GM12874 (cell line): Measurements from ENCODE around the gene AEN.

Experiments used
- TF ChIP-seq, protein P1 (sequence below): IDR thresholded peaks from 2 replicates; pipeline ENCODE4 v1.5.1; 2011; ENCODE audit warnings: low read depth, mild to moderate bottlenecking, control low read depth, low read length, moderate library complexity; ENCODE audit not compliant: insufficient read depth

The AEN gene

DNA sequence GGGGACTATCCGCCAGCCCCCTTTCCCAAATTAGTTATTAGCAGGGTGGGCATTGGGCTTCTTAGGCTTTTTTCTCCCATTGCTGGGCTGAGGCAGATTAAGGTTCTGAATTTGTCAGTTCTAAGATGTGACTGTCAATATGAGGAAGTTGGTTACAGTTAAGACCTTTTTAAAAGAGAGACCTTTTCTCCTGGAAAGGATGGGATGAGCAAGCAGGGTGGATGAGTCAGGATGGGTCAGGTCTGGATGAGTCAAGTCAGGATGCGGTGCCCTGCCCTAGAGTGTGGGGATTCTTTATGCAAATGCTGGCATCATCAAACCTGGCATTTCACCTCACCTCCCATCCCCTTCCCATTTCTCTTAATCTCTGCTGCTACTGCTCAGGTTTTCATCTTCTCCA lies 1.9 kb downstream of the AEN start:
- TF ChIP-seq, protein P1, sequence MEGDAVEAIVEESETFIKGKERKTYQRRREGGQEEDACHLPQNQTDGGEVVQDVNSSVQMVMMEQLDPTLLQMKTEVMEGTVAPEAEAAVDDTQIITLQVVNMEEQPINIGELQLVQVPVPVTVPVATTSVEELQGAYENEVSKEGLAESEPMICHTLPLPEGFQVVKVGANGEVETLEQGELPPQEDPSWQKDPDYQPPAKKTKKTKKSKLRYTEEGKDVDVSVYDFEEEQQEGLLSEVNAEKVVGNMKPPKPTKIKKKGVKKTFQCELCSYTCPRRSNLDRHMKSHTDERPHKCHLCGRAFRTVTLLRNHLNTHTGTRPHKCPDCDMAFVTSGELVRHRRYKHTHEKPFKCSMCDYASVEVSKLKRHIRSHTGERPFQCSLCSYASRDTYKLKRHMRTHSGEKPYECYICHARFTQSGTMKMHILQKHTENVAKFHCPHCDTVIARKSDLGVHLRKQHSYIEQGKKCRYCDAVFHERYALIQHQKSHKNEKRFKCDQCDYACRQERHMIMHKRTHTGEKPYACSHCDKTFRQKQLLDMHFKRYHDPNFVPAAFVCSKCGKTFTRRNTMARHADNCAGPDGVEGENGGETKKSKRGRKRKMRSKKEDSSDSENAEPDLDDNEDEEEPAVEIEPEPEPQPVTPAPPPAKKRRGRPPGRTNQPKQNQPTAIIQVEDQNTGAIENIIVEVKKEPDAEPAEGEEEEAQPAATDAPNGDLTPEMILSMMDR = no peak

DNA sequence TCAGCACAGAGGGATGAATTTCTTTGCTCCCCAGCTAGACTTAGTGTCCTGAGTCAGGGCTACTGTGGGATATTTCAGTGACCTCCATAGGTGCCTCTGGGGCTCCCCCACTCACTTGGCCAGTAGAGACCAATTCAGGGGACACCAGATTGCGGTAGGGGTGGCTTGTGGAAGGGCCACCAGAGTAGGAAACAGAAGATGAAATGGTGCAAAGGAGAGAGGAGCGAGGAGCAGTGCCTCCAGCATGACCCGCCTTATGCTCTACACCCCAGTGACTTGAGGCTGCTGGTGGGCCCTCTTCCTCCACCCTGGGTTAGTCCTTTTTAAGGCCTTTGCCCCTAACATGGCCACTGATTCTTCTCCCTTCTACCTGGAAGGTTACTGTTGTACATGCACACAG lies 2.5 kb downstream of the AEN start:
- TF ChIP-seq, protein P1 = no peak

GRCh38 chr15:88624156-88624970 lies 3.2 kb downstream of the AEN start:
- TF ChIP-seq, protein P1 = peak; percentile 52; the same call in 1 of the 2 replicates

DNA sequence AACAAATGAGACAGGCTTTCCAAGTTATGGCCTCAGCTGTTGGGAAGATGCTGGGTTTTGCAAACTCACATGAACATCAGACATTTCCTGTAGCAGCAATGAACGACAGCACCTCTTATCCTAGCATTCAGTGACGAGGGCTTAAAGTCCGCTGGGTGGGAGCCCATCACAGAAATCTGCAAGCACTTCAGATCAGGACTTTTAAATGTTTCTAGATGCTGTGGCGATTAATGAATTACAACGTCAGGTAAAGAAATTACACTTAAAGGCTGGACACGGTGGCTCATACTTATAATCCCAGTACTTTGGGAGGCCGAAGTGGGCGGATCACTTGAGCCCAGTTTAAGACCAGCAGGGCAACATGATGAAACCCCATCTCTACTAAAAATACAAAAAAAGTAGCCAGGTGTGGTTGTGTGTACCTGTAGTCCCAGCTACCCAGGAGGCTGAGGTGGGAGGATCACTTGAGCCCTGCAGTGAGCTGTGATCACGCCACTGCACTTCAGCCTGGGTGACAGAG lies 3.9 kb downstream of the AEN start:
- TF ChIP-seq, protein P1 = no peak

DNA sequence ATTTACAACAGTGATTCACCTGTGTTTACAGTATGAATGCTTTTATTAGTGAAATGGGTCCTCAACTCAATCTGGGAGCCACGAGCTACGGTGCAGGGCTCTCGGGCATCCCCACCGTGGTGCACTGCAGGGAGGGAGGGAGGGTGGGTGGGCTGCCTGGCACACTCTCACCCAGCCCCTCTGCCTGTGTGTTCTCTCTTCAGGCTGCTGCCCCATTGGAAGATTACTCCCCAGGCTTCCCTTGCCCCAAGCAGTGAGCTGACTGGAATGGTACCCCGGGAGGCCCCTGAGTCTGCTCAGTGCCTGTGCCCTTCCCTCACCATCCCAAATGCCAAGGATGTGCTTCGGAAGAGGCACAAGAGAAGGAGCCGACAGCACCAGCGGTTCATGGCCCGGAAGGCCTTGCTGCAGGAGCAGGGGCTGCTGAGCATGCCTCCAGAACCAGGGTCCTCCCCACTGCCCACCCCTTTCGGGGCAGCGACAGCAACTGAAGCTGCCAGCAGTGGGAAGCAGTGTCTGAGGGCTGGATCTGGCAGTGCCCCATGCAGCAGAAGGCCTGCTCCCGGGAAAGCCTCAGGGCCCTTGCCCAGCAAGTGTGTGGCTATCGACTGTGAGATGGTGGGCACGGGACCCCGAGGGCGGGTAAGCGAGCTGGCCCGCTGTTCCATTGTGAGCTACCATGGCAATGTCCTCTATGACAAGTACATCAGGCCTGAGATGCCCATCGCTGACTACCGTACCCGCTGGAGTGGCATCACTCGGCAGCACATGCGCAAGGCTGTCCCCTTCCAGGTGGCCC lies 5.0 kb downstream of the AEN start:
- TF ChIP-seq, protein P1 = no peak

- TF ChIP-seq, protein P1 = no peak
These were observed 6.3 kb downstream of the AEN start for GRCh38 chr15:88627463-88627862.

GRCh38 chr15:88628018-88628654 lies 7.0 kb downstream of the AEN start:
- TF ChIP-seq, protein P1 = no peak
